IPS DF 6.9 (cell line): ENCODE data around the gene GSTA4.
"Not testable (repeated sequence)": the region's sequence is repeated elsewhere in the genome, so short reads cannot be mapped to it uniquely, and the experiment has no call there.

Source experiments
- DNase-seq: peaks from one replicate; pipeline ENCODE4 v3.0.0-alpha.2; 2013; ENCODE audit warnings: low read depth, low spot score
- H3K27ac ChIP-seq: one replicate; pipeline ENCODE4 v1.5.1; 2013; ENCODE audit warnings: low read length, control low read depth
- H3K27me3 ChIP-seq: 2 replicates; pipeline ENCODE4 v1.6.1; 2013; ENCODE audit warnings: mild to moderate bottlenecking, low read length; ENCODE audit not compliant: control insufficient read depth, insufficient read depth
- H3K36me3 ChIP-seq: 2 replicates; pipeline ENCODE4 v1.6.1; 2013; ENCODE audit warnings: low read length; ENCODE audit not compliant: control insufficient read depth, insufficient read depth
- H3K4me1 ChIP-seq: 2 replicates; pipeline ENCODE4 v1.6.1; 2013; ENCODE audit warnings: low read length; ENCODE audit not compliant: control insufficient read depth, insufficient read depth
- H3K4me3 ChIP-seq: 2 replicates; pipeline ENCODE4 v1.5.1; 2013; ENCODE audit warnings: mild to moderate bottlenecking, low read length
- H3K9me3 ChIP-seq: 2 replicates; pipeline ENCODE4 v1.6.1; 2013; ENCODE audit warnings: low read length, inconsistent platforms; ENCODE audit not compliant: control insufficient read depth, insufficient read depth
- WGBS: extraction: QIAGEN DNeasy Blood & Tissue Kit; methylation state at CpG from one replicate; pipeline ENCODE4 v1.1.7; 2013; ENCODE audit warnings: mixed read lengths, missing lambda C conversion rate; ENCODE audit not compliant: insufficient read length, insufficient coverage; 5-methylcytosine and 5-hydroxymethylcytosine counted together

Gene GSTA4

GRCh38 chr6:52995089-52995912, at the start of gene GSTA4:
Gene GSTA4, minus strand, starts transcription at chr6:52995284. Its CDS starts 1,041 bp downstream, at chr6:52994243.
- peak; percentile 82 for DNase-seq
- peak within 1 kb of the TSS; percentile 71; the same call in 1 of the 2 replicates for H3K4me3 ChIP-seq
- H3K27ac ChIP-seq, H3K9me3 ChIP-seq, H3K4me1 ChIP-seq, H3K27me3 ChIP-seq, H3K36me3 ChIP-seq: not testable (repeated sequence)
- WGBS, result no CpG with 5 or more reads among the region's 41 CpGs

GRCh38 chr6:53044572-53044971, 49.5 kb upstream of the GSTA4 start:
- H3K4me1 ChIP-seq, result no peaks in the 10 kb centered on the region
- H3K27me3 ChIP-seq, result no peaks in the 10 kb centered on the region
- DNase-seq, result no peak
- H3K4me3 ChIP-seq, result no peak overlapping the region
- no peak overlapping the region for H3K27ac ChIP-seq
- no peaks in the 10 kb centered on the region for H3K9me3 ChIP-seq
- no CpG with 5 or more reads among the region's 4 CpGs for WGBS
- H3K36me3 ChIP-seq, result no peaks in the 10 kb centered on the region

- DNase-seq, result no peak
- H3K27ac ChIP-seq, result no peak overlapping the region
Measured at GRCh38 chr6:53044071-53044470, 49.0 kb upstream of the GSTA4 start.

GRCh38 chr6:53043581-53043980, 48.5 kb upstream of the GSTA4 start:
- no peaks in the 10 kb centered on the region for H3K4me1 ChIP-seq
- DNase-seq, result no peak
- H3K36me3 ChIP-seq, result no peaks in the 10 kb centered on the region
- H3K9me3 ChIP-seq, result no peaks in the 10 kb centered on the region
- H3K4me3 ChIP-seq, result no peak overlapping the region
- H3K27me3 ChIP-seq, result no peaks in the 10 kb centered on the region
- H3K27ac ChIP-seq, result no peak overlapping the region

More at GRCh38 chr6:53044071-53044470, 49.0 kb upstream of the GSTA4 start:
- Histone ChIP-seq H3K4me1 (no peaks in the 10 kb centered on the region), H3K4me3 (no peak overlapping the region), H3K9me3 (no peaks in the 10 kb centered on the region), H3K27me3 (no peaks in the 10 kb centered on the region), H3K36me3 (no peaks in the 10 kb centered on the region)
- no CpG with 5 or more reads among the region's 4 CpGs for WGBS

- DNase-seq, result no peak
- no peaks in the 10 kb centered on the region for H3K4me1 ChIP-seq
- no peak overlapping the region for H3K27ac ChIP-seq
- no CpG with 5 or more reads among the region's 4 CpGs for WGBS
- H3K9me3 ChIP-seq, result no peaks in the 10 kb centered on the region
- H3K4me3 ChIP-seq, result no peak overlapping the region
- no peaks in the 10 kb centered on the region for H3K27me3 ChIP-seq
- H3K36me3 ChIP-seq, result no peaks in the 10 kb centered on the region
Measured at GRCh38 chr6:53042112-53042511, 47.0 kb upstream of the GSTA4 start.

- H3K27ac ChIP-seq, result no peak overlapping the region
- H3K4me3 ChIP-seq, result no peak overlapping the region
- no peaks in the 10 kb centered on the region for H3K4me1 ChIP-seq
- no peaks in the 10 kb centered on the region for H3K27me3 ChIP-seq
- H3K36me3 ChIP-seq, result no peaks in the 10 kb centered on the region
- no peaks in the 10 kb centered on the region for H3K9me3 ChIP-seq
- no CpG with 5 or more reads among the region's 4 CpGs for WGBS
- DNase-seq, result no peak
Measured at GRCh38 chr6:53041356-53041755, 46.3 kb upstream of the GSTA4 start.

GRCh38 chr6:53038596-53038995, 43.5 kb upstream of the GSTA4 start:
- no peak for DNase-seq
- Histone ChIP-seq H3K27ac (no peak overlapping the region), H3K4me1 (no peaks in the 10 kb centered on the region), H3K4me3 (no peak overlapping the region), H3K27me3 (no peaks in the 10 kb centered on the region), H3K36me3 (no peaks in the 10 kb centered on the region), H3K9me3 (no peaks in the 10 kb centered on the region)

GRCh38 chr6:53038141-53038540, 43.1 kb upstream of the GSTA4 start:
- H3K9me3 ChIP-seq, result no peaks in the 10 kb centered on the region
- H3K4me1 ChIP-seq, result no peaks in the 10 kb centered on the region
- no peak overlapping the region for H3K4me3 ChIP-seq
- no CpG with 5 or more reads among the region's 1 CpG for WGBS
- H3K27me3 ChIP-seq, result no peaks in the 10 kb centered on the region
- no peaks in the 10 kb centered on the region for H3K36me3 ChIP-seq
- no peak overlapping the region for H3K27ac ChIP-seq
- no peak for DNase-seq

- no peaks in the 10 kb centered on the region for H3K36me3 ChIP-seq
- no peak overlapping the region for H3K4me3 ChIP-seq
- WGBS, result no CpG with 5 or more reads among the region's 8 CpGs
- DNase-seq, result no peak
- no peaks in the 10 kb centered on the region for H3K4me1 ChIP-seq
- no peaks in the 10 kb centered on the region for H3K27me3 ChIP-seq
- H3K9me3 ChIP-seq, result no peaks in the 10 kb centered on the region
- H3K27ac ChIP-seq, result no peak overlapping the region
Measured at GRCh38 chr6:53035549-53036213, 40.6 kb upstream of the GSTA4 start.

GRCh38 chr6:53033764-53034163, 38.7 kb upstream of the GSTA4 start:
- no CpG with 5 or more reads among the region's 4 CpGs for WGBS
- no peak overlapping the region for H3K27ac ChIP-seq
- H3K27me3 ChIP-seq, result no peaks in the 10 kb centered on the region
- no peaks in the 10 kb centered on the region for H3K4me1 ChIP-seq
- no peak for DNase-seq
- no peak overlapping the region for H3K4me3 ChIP-seq
- H3K36me3 ChIP-seq, result no peaks in the 10 kb centered on the region
- no peaks in the 10 kb centered on the region for H3K9me3 ChIP-seq

GRCh38 chr6:53032849-53033248, 37.8 kb upstream of the GSTA4 start:
- DNase-seq, result no peak
- no peaks in the 10 kb centered on the region for H3K27me3 ChIP-seq
- H3K27ac ChIP-seq, result no peak overlapping the region
- no CpG with 5 or more reads among the region's 4 CpGs for WGBS
- no peaks in the 10 kb centered on the region for H3K9me3 ChIP-seq
- H3K36me3 ChIP-seq, result no peaks in the 10 kb centered on the region; the same call in 1 of the 2 replicates
- H3K4me1 ChIP-seq, result no peaks in the 10 kb centered on the region
- H3K4me3 ChIP-seq, result no peak overlapping the region
